ENCODE measurements around the gene B3GNT4. TPM values are rescaled to one million over a fixed set of nuclear protein-coding genes. Genes with fewer than 3 reads are reported as not detected.

The B3GNT4 gene
- total and polyA plus RNA-seq, 2 of the 13 experiments (the other 11 are each of a cell fraction or from before 2014, with no cell fraction given), result 0.04 to 0.21 TPM

- TF ChIP-seq PCBP1 (IDR thresholded peaks at IDR 0.05; ENCODE audit: borderline replicate concordance, low read depth, low read length) (no peak), KAT2B (IDR thresholded peaks at IDR 0.05; ENCODE audit: borderline replicate concordance, low read depth, low read length) (no peak), ZNF333 (CRISPR knock-in tag; IDR thresholded peaks at IDR 0.05; ENCODE audit: borderline replicate concordance) (no peak), ZNF746 (CRISPR knock-in tag; IDR thresholded peaks at IDR 0.05) (0 out of 2 replicates have a peak, but pooled peaks have one; percentile 26), HNRNPUL1 (IDR thresholded peaks at IDR 0.05; ENCODE audit: low read depth, low read length) (no peak), BHLHE40 (IDR thresholded peaks at IDR 0.05; ENCODE audit: low read length) (0 out of 2 replicates have a peak, but pooled peaks have one; percentile 7), ZNF362 (CRISPR knock-in tag; IDR thresholded peaks at IDR 0.05; ENCODE audit: borderline replicate concordance) (peak; percentile 32; the same call in 1 of the 2 replicates), ZBTB2 (CRISPR knock-in tag; IDR thresholded peaks at IDR 0.05; ENCODE audit: low read depth) (no peak), CHD4 (IDR thresholded peaks at IDR 0.05; ENCODE audit: borderline replicate concordance, low read length) (no peak), HIVEP1 (CRISPR knock-in tag; IDR thresholded peaks at IDR 0.05) (no peak), ELF4 (CRISPR knock-in tag; IDR thresholded peaks at IDR 0.05; ENCODE audit: borderline replicate concordance) (no peak), ZNF225 (CRISPR knock-in tag; IDR thresholded peaks at IDR 0.05) (no peak), GTF2F1 (IDR thresholded peaks at IDR 0.05; ENCODE audit: low read length) (no peak), FOXP1 (IDR thresholded peaks at IDR 0.05) (no peak), FOXP1 (CRISPR knock-in tag; IDR thresholded peaks at IDR 0.05) (no peak), LCORL (IDR thresholded peaks at IDR 0.05) (no peak), LCORL (CRISPR knock-in tag; IDR thresholded peaks at IDR 0.05) (0 out of 2 replicates have a peak, but pooled peaks have one; percentile 17), ZNF782 (CRISPR knock-in tag; IDR thresholded peaks at IDR 0.05; ENCODE audit: borderline replicate concordance) (no peak), ZNF570 (CRISPR knock-in tag; IDR thresholded peaks at IDR 0.05; ENCODE audit: borderline replicate concordance) (no peak), ZBTB44 (CRISPR knock-in tag; IDR thresholded peaks at IDR 0.05) (no peak)
Measured at GRCh38 chr12:122190842-122191668, 12.5 kb upstream of the B3GNT4 start (continued).

Data from HepG2 (cell line).